CD4-positive, alpha-beta memory T cell (primary cell): ENCODE results near the gene PLEKHA1. TPM values are rescaled to one million over a fixed set of nuclear protein-coding genes. Genes with fewer than 3 reads are reported as not detected.
A peak's percentile ranks its signal among the peaks of the same experiment; 100 is the strongest.

Experiments used
- CTCF ChIA-PET: fragments of 350-600 bp; sonication (Branson Sonifier 250); formaldehyde crosslinking; loops from one replicate; lab custom pipeline; 2021; ENCODE audit warnings: inconsistent platforms; ENCODE audit not compliant: partially characterized antibody; lab: Charles Lee
- POLR2A ChIA-PET: fragments of 350-600 bp; sonication (Branson Sonifier 250); formaldehyde crosslinking; loops from one replicate; lab custom pipeline; 2021; ENCODE audit not compliant: partially characterized antibody; lab: Charles Lee
- DNase-seq, 5 donors: peaks; one replicate each; pipeline versions ENCODE4 v3.0.0 to v3.0.0-alpha.2; 2020 to 2022; ENCODE audit warnings: mixed read lengths in 1 of 5
- H3K27ac ChIP-seq: one replicate; pipeline ENCODE4 v1.7.0; 2013; ENCODE audit warnings: low read depth, low read length
- H3K27me3 ChIP-seq: 2 replicates; pipeline ENCODE4 v1.7.0; 2013; ENCODE audit warnings: mild to moderate bottlenecking, low read length, moderate library complexity; ENCODE audit not compliant: insufficient read depth
- H3K36me3 ChIP-seq: 2 replicates; pipeline ENCODE4 v1.7.0; 2013; ENCODE audit warnings: mild to moderate bottlenecking, low read length, moderate library complexity; ENCODE audit not compliant: insufficient read depth
- H3K4me1 ChIP-seq: 2 replicates; pipeline ENCODE4 v1.7.0; 2013; ENCODE audit warnings: mild to moderate bottlenecking, low read length, moderate library complexity; ENCODE audit not compliant: insufficient read depth
- H3K4me3 ChIP-seq, 2 donors: one replicate each; pipeline ENCODE4 v1.7.0; 2013; ENCODE audit warnings: low read length in 2 of 2, mild to moderate bottlenecking in 1 of 2
- H3K9me3 ChIP-seq, 2 donors: one replicate each; pipeline ENCODE4 v1.7.0; 2013; ENCODE audit warnings: low read length in 2 of 2, control low read depth in 1 of 2; ENCODE audit not compliant: control insufficient read depth in 1 of 2
- H3K27ac Mint-ChIP-seq, 7 donors: one replicate each; pipeline ENCODE4 v1.8.0; 2020 to 2021; ENCODE audit warnings: mixed read lengths in 7 of 7, mild to moderate bottlenecking in 6 of 7, inconsistent platforms in 3 of 7, moderate library complexity in 3 of 7
- H3K27me3 Mint-ChIP-seq, 2 donors: one replicate each; pipeline ENCODE4 v1.8.0; 2020 to 2021; ENCODE audit warnings: mixed read lengths in 2 of 2
- H3K36me3 Mint-ChIP-seq, 2 donors: one replicate each; pipeline ENCODE4 v1.8.0; 2020 to 2021; ENCODE audit warnings: mixed read lengths in 2 of 2, inconsistent platforms in 1 of 2, mild to moderate bottlenecking in 1 of 2
- H3K4me1 Mint-ChIP-seq, 4 donors: one replicate each; pipeline ENCODE4 v1.8.0; 2020 to 2021; ENCODE audit warnings: mixed read lengths in 4 of 4, mild to moderate bottlenecking in 1 of 4
- H3K4me3 Mint-ChIP-seq, 8 donors: one replicate each; pipeline ENCODE4 v1.8.0; 2020 to 2021; ENCODE audit warnings: mixed read lengths in 8 of 8, mild to moderate bottlenecking in 7 of 8, moderate library complexity in 6 of 8, inconsistent platforms in 3 of 8
- H3K9me3 Mint-ChIP-seq, 8 donors: one replicate each; pipeline ENCODE4 v1.8.0; 2020 to 2021; ENCODE audit warnings: mixed read lengths in 8 of 8, mild to moderate bottlenecking in 5 of 8, inconsistent platforms in 3 of 8, moderate library complexity in 1 of 8
- intact Hi-C: fragments of 100-400 bp; cut with micrococcal nuclease; formaldehyde crosslinking; loops from one replicate; pipeline ENCODE4 v1.15.1; 2023
- polyA plus RNA-seq, 2 donors: library from polyadenylated mRNA; unstranded; fragments of 300-500 nt; fragmentation: Illumina TruSeq; gene quantifications; one replicate each; pipeline ENCODE4 v1.2.3, GENCODE V29; 2021
- total RNA-seq, 2 experiments: library from RNA; stranded (reverse); gene quantifications; one replicate each; pipeline ENCODE4 v1.2.3, GENCODE V29; 2021

The PLEKHA1 gene
- total and polyA plus RNA-seq, 4 experiments from 2014 or later = 62.9 to 92.9 (median 80.1) TPM

- no peak overlapping the region for H3K4me3 Mint-ChIP-seq
- H3K4me1 ChIP-seq = no peaks in the 10 kb centered on the region
- H3K27me3 ChIP-seq = no peaks in the 10 kb centered on the region
- no peak overlapping the region for H3K27ac Mint-ChIP-seq
- peaks cover 0 to 1% of the 10 kb centered on the region in 2 donors for H3K27me3 Mint-ChIP-seq
- no peak overlapping the region for H3K4me3 ChIP-seq
- H3K36me3 ChIP-seq = no peaks in the 10 kb centered on the region
- H3K27ac ChIP-seq = no peak overlapping the region
- ChIA-PET POLR2A (interaction anchor here (0.7 kb wide), 1 partner anchor 93 kb away, joined by 3 read pairs; no protein-coding TSS in a partner anchor), CTCF (interaction anchor here (0.9 to 4.4 kb wide), 7 partner anchors 39 to 224 kb away, joined by 3 to 185 read pairs (median 10); no protein-coding TSS in a partner anchor)
- no peaks in the 10 kb centered on the region for H3K9me3 Mint-ChIP-seq
- no peaks in the 10 kb centered on the region for H3K36me3 Mint-ChIP-seq
- intact Hi-C loops = no loop called here
- peaks cover 3 to 9% (median 6%) of the 10 kb centered on the region in 4 donors for H3K4me1 Mint-ChIP-seq
- no peak for DNase-seq
- no peaks in the 10 kb centered on the region for H3K9me3 ChIP-seq
Observed at GRCh38 chr10:122341141-122341810, 33.2 kb upstream of the PLEKHA1 start.

- Mint-ChIP-seq H3K27ac (peak overlapping the region in 2 of 7 donors; percentile 50 to 75), H3K9me3 (no peaks in the 10 kb centered on the region), H3K4me3 (no peak overlapping the region), H3K4me1 (peaks cover 3 to 9% (median 6%) of the 10 kb centered on the region in 4 donors), H3K27me3 (peaks cover 0 to 1% of the 10 kb centered on the region in 2 donors), H3K36me3 (no peaks in the 10 kb centered on the region)
- POLR2A ChIA-PET = interaction anchor here (1.0 to 1.4 kb wide), 2 partner anchors 92 to 93 kb away, joined by 4 to 5 read pairs; no protein-coding TSS in a partner anchor
- DNase-seq = peak; percentile 58 to 68 (median 65)
- H3K36me3 ChIP-seq = no peaks in the 10 kb centered on the region
- CTCF ChIA-PET = interaction anchor here (0.6 to 4.4 kb wide), 30 partner anchors 9 to 228 kb away, joined by 3 to 185 read pairs (median 4); partner anchors contain the start of gene PLEKHA1
- H3K9me3 ChIP-seq = no peaks in the 10 kb centered on the region
- no peaks in the 10 kb centered on the region for H3K4me1 ChIP-seq
- intact Hi-C loops = loop anchor here (1.0 kb wide), 4 partner anchors 44 to 223 kb away; no protein-coding TSS in a partner anchor
- no peaks in the 10 kb centered on the region for H3K27me3 ChIP-seq
- no peak overlapping the region for H3K27ac ChIP-seq
- H3K4me3 ChIP-seq = no peak overlapping the region
Observed at GRCh38 chr10:122342293-122343134, 32.0 kb upstream of the PLEKHA1 start.

- Mint-ChIP-seq H3K27ac (no peak overlapping the region), H3K9me3 (no peaks in the 10 kb centered on the region), H3K4me3 (no peak overlapping the region), H3K36me3 (no peaks in the 10 kb centered on the region), H3K4me1 (peaks cover 3 to 9% (median 6%) of the 10 kb centered on the region in 4 donors), H3K27me3 (peaks cover 0 to 1% of the 10 kb centered on the region in 2 donors)
- POLR2A ChIA-PET = interaction anchor here (1.0 to 1.4 kb wide), 2 partner anchors 91 to 93 kb away, joined by 4 to 5 read pairs; no protein-coding TSS in a partner anchor
- Histone ChIP-seq H3K4me1 (no peaks in the 10 kb centered on the region), H3K36me3 (no peaks in the 10 kb centered on the region), H3K9me3 (no peaks in the 10 kb centered on the region), H3K27me3 (no peaks in the 10 kb centered on the region), H3K27ac (no peak overlapping the region), H3K4me3 (no peak overlapping the region)
- CTCF ChIA-PET = interaction anchor here (0.6 to 4.4 kb wide), 34 partner anchors 8 to 227 kb away, joined by 3 to 185 read pairs (median 4); partner anchors contain the start of gene PLEKHA1
- no peak for DNase-seq
- intact Hi-C loops = no loop called here
Observed at GRCh38 chr10:122343135-122343800, 31.2 kb upstream of the PLEKHA1 start.

GRCh38 chr10:122343936-122344335 is 30.6 kb upstream of the PLEKHA1 start:
- ChIA-PET CTCF (interaction anchor here (0.9 to 4.4 kb wide), 14 partner anchors 9 to 226 kb away, joined by 3 to 185 read pairs (median 4); partner anchors contain the start of gene PLEKHA1), POLR2A (no interaction called here)
- no peaks in the 10 kb centered on the region for H3K36me3 ChIP-seq
- Mint-ChIP-seq H3K9me3 (no peaks in the 10 kb centered on the region), H3K4me3 (no peak overlapping the region), H3K4me1 (peaks cover 3 to 9% (median 6%) of the 10 kb centered on the region in 4 donors), H3K27ac (peak overlapping the region in 1 of 7 donors; percentile 59), H3K36me3 (no peaks in the 10 kb centered on the region), H3K27me3 (peaks cover 0 to 1% of the 10 kb centered on the region in 2 donors)
- DNase-seq = no peak
- no peak overlapping the region for H3K4me3 ChIP-seq
- no peaks in the 10 kb centered on the region for H3K9me3 ChIP-seq
- H3K27ac ChIP-seq = no peak overlapping the region
- intact Hi-C loops = no loop called here
- no peaks in the 10 kb centered on the region for H3K4me1 ChIP-seq
- H3K27me3 ChIP-seq = no peaks in the 10 kb centered on the region

GRCh38 chr10:122344741-122345258 is 29.7 kb upstream of the PLEKHA1 start:
- H3K36me3 ChIP-seq = no peaks in the 10 kb centered on the region
- H3K27ac ChIP-seq = no peak overlapping the region
- Mint-ChIP-seq H3K9me3 (no peaks in the 10 kb centered on the region), H3K27ac (no peak overlapping the region), H3K4me1 (peaks cover 3 to 9% (median 6%) of the 10 kb centered on the region in 4 donors), H3K36me3 (no peaks in the 10 kb centered on the region), H3K4me3 (no peak overlapping the region), H3K27me3 (peaks cover 0 to 1% of the 10 kb centered on the region in 2 donors)
- no peaks in the 10 kb centered on the region for H3K27me3 ChIP-seq
- ChIA-PET CTCF (interaction anchor here (0.7 to 4.4 kb wide), 8 partner anchors 21 to 220 kb away, joined by 3 to 185 read pairs (median 4); no protein-coding TSS in a partner anchor), POLR2A (no interaction called here)
- H3K4me1 ChIP-seq = no peaks in the 10 kb centered on the region
- DNase-seq = no peak
- H3K9me3 ChIP-seq = no peaks in the 10 kb centered on the region
- H3K4me3 ChIP-seq = no peak overlapping the region
- intact Hi-C loops = no loop called here

- Histone ChIP-seq H3K4me1 (no peaks in the 10 kb centered on the region), H3K4me3 (no peak overlapping the region), H3K36me3 (no peaks in the 10 kb centered on the region), H3K27me3 (no peaks in the 10 kb centered on the region), H3K27ac (no peak overlapping the region), H3K9me3 (no peaks in the 10 kb centered on the region)
- Mint-ChIP-seq H3K36me3 (no peaks in the 10 kb centered on the region), H3K27me3 (peaks cover 0 to 2% of the 10 kb centered on the region in 2 donors), H3K27ac (peak overlapping the region in 1 of 7 donors; percentile 18), H3K4me1 (peaks cover 3 to 9% (median 6%) of the 10 kb centered on the region in 4 donors), H3K4me3 (no peak overlapping the region), H3K9me3 (no peaks in the 10 kb centered on the region)
- intact Hi-C loops = no loop called here
- DNase-seq = no peak
- ChIA-PET POLR2A (interaction anchor here (0.6 kb wide), 1 partner anchor 47 kb away, joined by 3 read pairs; no protein-coding TSS in a partner anchor), CTCF (interaction anchor here (1.0 to 2.1 kb wide), 2 partner anchors 89 to 219 kb away, joined by 3 to 11 read pairs; no protein-coding TSS in a partner anchor)
Observed at GRCh38 chr10:122346326-122346950, 28.1 kb upstream of the PLEKHA1 start.
